Measurements from ENCODE around the gene TTYH2. TPM values are rescaled to one million over a fixed set of nuclear protein-coding genes. Genes with fewer than 3 reads are reported as not detected.
A peak's percentile ranks its signal among the peaks of the same experiment; 100 is the strongest.

TTYH2 gene
- total and polyA plus RNA-seq, 10 of the 15 experiments (the other 5 are each of a cell fraction or from before 2014, with no cell fraction given), result 0.26 to 25.2 (median 6.6) TPM

DNA sequence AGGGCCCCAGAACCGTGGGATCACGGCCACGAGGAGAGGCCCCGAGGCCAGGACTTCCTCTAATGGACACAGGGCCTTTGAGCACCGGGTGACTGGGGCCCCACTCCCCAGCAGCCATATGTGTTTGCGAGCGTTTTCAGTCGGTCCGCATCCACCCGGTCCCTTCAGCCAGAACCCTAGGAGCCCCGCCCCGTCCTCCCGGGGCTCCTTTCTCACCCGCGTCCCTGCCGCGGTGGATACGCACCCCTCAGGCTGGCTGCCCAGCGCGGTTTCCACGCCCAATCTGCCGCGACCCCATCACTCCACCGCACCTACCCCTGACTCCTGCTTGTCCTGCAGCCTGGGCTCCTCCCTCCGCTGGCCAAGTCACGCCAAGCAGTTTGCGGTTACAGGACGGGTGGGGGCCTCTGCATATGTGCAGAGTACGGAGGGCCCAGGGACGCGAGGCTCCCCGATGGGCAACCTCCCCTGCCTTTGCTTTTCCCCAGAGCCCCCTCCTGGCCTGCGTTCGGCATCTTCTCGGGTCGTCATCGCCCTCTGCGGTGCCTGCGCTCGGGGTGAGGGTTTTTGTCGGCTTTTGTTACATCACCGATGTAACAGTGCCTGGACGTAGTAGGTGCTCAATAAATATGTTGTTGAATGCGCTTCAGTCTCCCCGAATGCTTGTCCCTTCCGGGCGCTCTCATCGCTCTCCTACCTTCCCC lies 1.0 kb upstream of the TTYH2 start:
- Histone ChIP-seq H3K9me3 (replicated peaks; ENCODE audit: control insufficient read depth, insufficient read depth, low read length) (no peaks in the 10 kb centered on the region), H3K9ac (ENCODE audit: control insufficient read depth, insufficient read depth, low read length) (peak overlapping the region; percentile 55; the same call in 1 of the 2 replicates), H3K4me2 (ENCODE audit: control insufficient read depth, insufficient read depth) (peak overlapping the region; percentile 89), H3K4me3 (peak overlapping the region; percentile 77), H3K36me3 (ENCODE audit: control insufficient read depth in 2 of 2, insufficient read depth in 2 of 2, low read length in 1 of 2) (peaks cover 9 to 16% of the 10 kb centered on the region in 2 experiments), H4K20me1 (ENCODE audit: control insufficient read depth, insufficient read depth) (peaks cover 3% of the 10 kb centered on the region; the same call in 1 of the 2 replicates), H3K27me3 (replicated peaks in 1 of 2; ENCODE audit: control insufficient read depth in 2 of 2, insufficient read depth in 2 of 2, low read length in 1 of 2) (no peaks in the 10 kb centered on the region), H2AFZ (ENCODE audit: control insufficient read depth, low read depth, low read length) (no peak overlapping the region; the same call in 1 of the 2 replicates), H3K79me2 (ENCODE audit: control insufficient read depth, insufficient read depth, low read length) (peaks cover 22% of the 10 kb centered on the region), H3K27ac (ENCODE audit: control insufficient read depth, insufficient read depth) (peak overlapping the region; percentile 47), H3K4me1 (ENCODE audit: control insufficient read depth, insufficient read depth, low read length) (peaks cover 28% of the 10 kb centered on the region)
- no peak for FAIRE-seq
- SMC1A ChIA-PET (ENCODE audit: uncharacterized antibody, unreplicated experiment), result interaction anchor here (1.0 to 3.3 kb wide), 7 partner anchors 17 to 86 kb away, joined by 3 to 9 read pairs (median 3); no protein-coding TSS in a partner anchor
- CTCF ChIA-PET, result interaction anchor here (0.7 to 3.4 kb wide), 14 partner anchors 9 to 538 kb away, joined by 3 to 25 read pairs (median 4); partner anchors contain the start of genes GPR142 and RPL38
- DNase-seq (ENCODE audit: low read depth, low spot score), result no peak
- no TSS peak for BruUV-seq (replicated peaks)
- WGBS (ENCODE audit: insufficient coverage, insufficient replicate concordance, low lambda C conversion rate, missing lambda C conversion rate), result 9% methylated on average over 45 of the region's 48 CpGs
- ATAC-seq, result peak; percentile 3
- intact Hi-C loops (cut with micrococcal nuclease; ENCODE audit: unreplicated experiment) (loop anchor here (5.0 kb wide), 1 partner anchor 70 kb away; no protein-coding TSS in a partner anchor), in situ Hi-C loops (cut with MboI) (loop anchor here (10.0 kb wide), 1 partner anchor 62 kb away; the partner anchor contains the start of gene DNAI2)
- RAD21 ChIA-PET (ENCODE audit: unreplicated experiment), result interaction anchor here (1.0 to 1.9 kb wide), 8 partner anchors 9 to 151 kb away, joined by 3 to 10 read pairs (median 6); partner anchors contain the start of genes BTBD17 and RPL38
- POLR2A ChIA-PET, result interaction anchor here (0.5 to 1.3 kb wide), 4 partner anchors 9 to 361 kb away, joined by 3 to 4 read pairs (median 3); partner anchors contain the start of gene RPL38
- TF ChIP-seq SMAD5 (IDR thresholded peaks at IDR 0.05; ENCODE audit: low read depth) (no peak), ZBED1 (IDR thresholded peaks at IDR 0.05; ENCODE audit: borderline replicate concordance) (no peak), NR2C2 (IDR thresholded peaks at IDR 0.05; ENCODE audit: borderline replicate concordance, control insufficient read depth, insufficient read length, low read depth) (no peak), ESRRA (IDR thresholded peaks at IDR 0.05; ENCODE audit: low read length) (no peak), STAT1 (conservative IDR thresholded peaks at IDR 0.05) (no peak), YBX1 (IDR thresholded peaks at IDR 0.05) (no peak), SREBF2 (IDR thresholded peaks at IDR 0.05; ENCODE audit: low read length) (no peak), POLR2AphosphoS2 (IDR thresholded peaks at IDR 0.05; ENCODE audit: low read depth, low read length) (0 out of 2 replicates have a peak, but pooled peaks have one; percentile 33), ZNF622 (IDR thresholded peaks at IDR 0.05) (no peak), RAD51 (IDR thresholded peaks at IDR 0.05) (no peak), ASH2L (IDR thresholded peaks at IDR 0.05; ENCODE audit: borderline replicate concordance, low read depth) (no peak), CBFB (IDR thresholded peaks at IDR 0.05; ENCODE audit: low read depth) (0 out of 2 replicates have a peak, but pooled peaks have one; percentile 55), IKZF1 (conservative IDR thresholded peaks at IDR 0.05) (no peak)
- TF ChIP-seq, protein P1, sequence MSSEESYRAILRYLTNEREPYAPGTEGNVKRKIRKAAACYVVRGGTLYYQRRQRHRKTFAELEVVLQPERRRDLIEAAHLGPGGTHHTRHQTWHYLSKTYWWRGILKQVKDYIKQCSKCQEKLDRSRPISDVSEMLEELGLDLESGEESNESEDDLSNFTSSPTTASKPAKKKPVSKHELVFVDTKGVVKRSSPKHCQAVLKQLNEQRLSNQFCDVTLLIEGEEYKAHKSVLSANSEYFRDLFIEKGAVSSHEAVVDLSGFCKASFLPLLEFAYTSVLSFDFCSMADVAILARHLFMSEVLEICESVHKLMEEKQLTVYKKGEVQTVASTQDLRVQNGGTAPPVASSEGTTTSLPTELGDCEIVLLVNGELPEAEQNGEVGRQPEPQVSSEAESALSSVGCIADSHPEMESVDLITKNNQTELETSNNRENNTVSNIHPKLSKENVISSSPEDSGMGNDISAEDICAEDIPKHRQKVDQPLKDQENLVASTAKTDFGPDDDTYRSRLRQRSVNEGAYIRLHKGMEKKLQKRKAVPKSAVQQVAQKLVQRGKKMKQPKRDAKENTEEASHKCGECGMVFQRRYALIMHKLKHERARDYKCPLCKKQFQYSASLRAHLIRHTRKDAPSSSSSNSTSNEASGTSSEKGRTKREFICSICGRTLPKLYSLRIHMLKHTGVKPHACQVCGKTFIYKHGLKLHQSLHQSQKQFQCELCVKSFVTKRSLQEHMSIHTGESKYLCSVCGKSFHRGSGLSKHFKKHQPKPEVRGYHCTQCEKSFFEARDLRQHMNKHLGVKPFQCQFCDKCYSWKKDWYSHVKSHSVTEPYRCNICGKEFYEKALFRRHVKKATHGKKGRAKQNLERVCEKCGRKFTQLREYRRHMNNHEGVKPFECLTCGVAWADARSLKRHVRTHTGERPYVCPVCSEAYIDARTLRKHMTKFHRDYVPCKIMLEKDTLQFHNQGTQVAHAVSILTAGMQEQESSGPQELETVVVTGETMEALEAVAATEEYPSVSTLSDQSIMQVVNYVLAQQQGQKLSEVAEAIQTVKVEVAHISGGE (CRISPR knock-in tag; IDR thresholded peaks at IDR 0.05), result no peak
- TF ChIP-seq, protein P2, sequence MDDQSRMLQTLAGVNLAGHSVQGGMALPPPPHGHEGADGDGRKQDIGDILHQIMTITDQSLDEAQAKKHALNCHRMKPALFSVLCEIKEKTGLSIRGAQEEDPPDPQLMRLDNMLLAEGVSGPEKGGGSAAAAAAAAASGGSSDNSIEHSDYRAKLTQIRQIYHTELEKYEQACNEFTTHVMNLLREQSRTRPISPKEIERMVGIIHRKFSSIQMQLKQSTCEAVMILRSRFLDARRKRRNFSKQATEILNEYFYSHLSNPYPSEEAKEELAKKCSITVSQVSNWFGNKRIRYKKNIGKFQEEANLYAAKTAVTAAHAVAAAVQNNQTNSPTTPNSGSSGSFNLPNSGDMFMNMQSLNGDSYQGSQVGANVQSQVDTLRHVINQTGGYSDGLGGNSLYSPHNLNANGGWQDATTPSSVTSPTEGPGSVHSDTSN (IDR thresholded peaks at IDR 0.05; ENCODE audit: insufficient replicate concordance, low read depth, low read length), result no peak
- TF ChIP-seq, protein P3, sequence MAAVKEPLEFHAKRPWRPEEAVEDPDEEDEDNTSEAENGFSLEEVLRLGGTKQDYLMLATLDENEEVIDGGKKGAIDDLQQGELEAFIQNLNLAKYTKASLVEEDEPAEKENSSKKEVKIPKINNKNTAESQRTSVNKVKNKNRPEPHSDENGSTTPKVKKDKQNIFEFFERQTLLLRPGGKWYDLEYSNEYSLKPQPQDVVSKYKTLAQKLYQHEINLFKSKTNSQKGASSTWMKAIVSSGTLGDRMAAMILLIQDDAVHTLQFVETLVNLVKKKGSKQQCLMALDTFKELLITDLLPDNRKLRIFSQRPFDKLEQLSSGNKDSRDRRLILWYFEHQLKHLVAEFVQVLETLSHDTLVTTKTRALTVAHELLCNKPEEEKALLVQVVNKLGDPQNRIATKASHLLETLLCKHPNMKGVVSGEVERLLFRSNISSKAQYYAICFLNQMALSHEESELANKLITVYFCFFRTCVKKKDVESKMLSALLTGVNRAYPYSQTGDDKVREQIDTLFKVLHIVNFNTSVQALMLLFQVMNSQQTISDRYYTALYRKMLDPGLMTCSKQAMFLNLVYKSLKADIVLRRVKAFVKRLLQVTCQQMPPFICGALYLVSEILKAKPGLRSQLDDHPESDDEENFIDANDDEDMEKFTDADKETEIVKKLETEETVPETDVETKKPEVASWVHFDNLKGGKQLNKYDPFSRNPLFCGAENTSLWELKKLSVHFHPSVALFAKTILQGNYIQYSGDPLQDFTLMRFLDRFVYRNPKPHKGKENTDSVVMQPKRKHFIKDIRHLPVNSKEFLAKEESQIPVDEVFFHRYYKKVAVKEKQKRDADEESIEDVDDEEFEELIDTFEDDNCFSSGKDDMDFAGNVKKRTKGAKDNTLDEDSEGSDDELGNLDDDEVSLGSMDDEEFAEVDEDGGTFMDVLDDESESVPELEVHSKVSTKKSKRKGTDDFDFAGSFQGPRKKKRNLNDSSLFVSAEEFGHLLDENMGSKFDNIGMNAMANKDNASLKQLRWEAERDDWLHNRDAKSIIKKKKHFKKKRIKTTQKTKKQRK (IDR thresholded peaks at IDR 0.05; ENCODE audit: low read depth, low read length), result no peak

All from GM12878 (cell line).